ENCODE results near the gene AIFM2. TPM values are rescaled to one million over a fixed set of nuclear protein-coding genes. Genes with fewer than 3 reads are reported as not detected.

Gene AIFM2
- total and polyA plus RNA-seq, 10 donors, result 4.3 to 9.4 (median 7.4) TPM

- Histone ChIP-seq H3K36me3 (no peaks in the 10 kb centered on the region), H3K27ac (no peak overlapping the region), H3K4me3 (no peak overlapping the region), H3K9me3 (no peaks in the 10 kb centered on the region), H3K4me1 (no peaks in the 10 kb centered on the region), H3K27me3 (replicated peaks in 1 of 7) (peaks cover 0 to 3% (median 0%) of the 10 kb centered on the region in 7 donors)
- no peak for TF ChIP-seq POLR2A (IDR thresholded peaks at IDR 0.05)
- no peak for TF ChIP-seq CTCF (IDR thresholded peaks at IDR 0.05 in 8 of 11, conservative IDR thresholded peaks at IDR 0.05 in 3 of 11)
- TF ChIP-seq POLR2AphosphoS5 (IDR thresholded peaks at IDR 0.05), result no peak
- no peak for DNase-seq
- 85 to 93% (median 89%) methylated on average over 2 of the region's 2 CpGs for WGBS, 5 donors
- intact Hi-C loops (cut with DNase I; ENCODE audit: low total_unique reads), result no loop called here
Observed at GRCh38 chr10:70074165-70074564, 58.5 kb downstream of the AIFM2 start.

GRCh38 chr10:70070834-70071233 is 61.8 kb downstream of the AIFM2 start:
- no peak for DNase-seq

GRCh38 chr10:70069346-70069745 is 63.3 kb downstream of the AIFM2 start:
- 70 to 87% (median 82%) methylated on average over 5 of the region's 5 CpGs for WGBS, 5 donors
- Histone ChIP-seq H3K4me3 (no peak overlapping the region), H3K9me3 (no peaks in the 10 kb centered on the region), H3K27me3 (replicated peaks in 1 of 7) (no peaks in the 10 kb centered on the region), H3K4me1 (no peaks in the 10 kb centered on the region), H3K27ac (no peak overlapping the region), H3K36me3 (no peaks in the 10 kb centered on the region)
- TF ChIP-seq POLR2AphosphoS5 (IDR thresholded peaks at IDR 0.05) (no peak), CTCF (IDR thresholded peaks at IDR 0.05 in 8 of 11, conservative IDR thresholded peaks at IDR 0.05 in 3 of 11) (no peak), POLR2A (IDR thresholded peaks at IDR 0.05) (no peak)
- intact Hi-C loops (cut with DNase I; ENCODE audit: low total_unique reads), result no loop called here
- DNase-seq, result no peak

More at GRCh38 chr10:70070834-70071233, 61.8 kb downstream of the AIFM2 start:
- no peaks in the 10 kb centered on the region for H3K9me3 ChIP-seq
- no peaks in the 10 kb centered on the region for H3K36me3 ChIP-seq
- no peak overlapping the region for H3K4me3 ChIP-seq
- H3K27me3 ChIP-seq (replicated peaks in 1 of 7), result peaks cover 0 to 3% (median 0%) of the 10 kb centered on the region in 7 donors
- intact Hi-C loops (cut with DNase I; ENCODE audit: low total_unique reads), result no loop called here
- TF ChIP-seq POLR2AphosphoS5 (IDR thresholded peaks at IDR 0.05) (no peak), CTCF (IDR thresholded peaks at IDR 0.05 in 8 of 11, conservative IDR thresholded peaks at IDR 0.05 in 3 of 11) (no peak), POLR2A (IDR thresholded peaks at IDR 0.05) (no peak)
- 85 to 100% (median 96%) methylated on average over 11 of the region's 11 CpGs for WGBS, 5 donors
- H3K27ac ChIP-seq, result no peak overlapping the region
- no peaks in the 10 kb centered on the region for H3K4me1 ChIP-seq

- no peak for DNase-seq
- H3K27ac ChIP-seq, result no peak overlapping the region
- H3K36me3 ChIP-seq, result no peaks in the 10 kb centered on the region
- H3K27me3 ChIP-seq (replicated peaks in 1 of 7), result no peaks in the 10 kb centered on the region
- 88 to 93% (median 91%) methylated on average over 10 of the region's 10 CpGs for WGBS, 5 donors
- intact Hi-C loops (cut with DNase I; ENCODE audit: low total_unique reads), result no loop called here
- no peak for TF ChIP-seq POLR2A (IDR thresholded peaks at IDR 0.05)
- TF ChIP-seq CTCF (IDR thresholded peaks at IDR 0.05 in 8 of 11, conservative IDR thresholded peaks at IDR 0.05 in 3 of 11), result no peak
- no peak for TF ChIP-seq POLR2AphosphoS5 (IDR thresholded peaks at IDR 0.05)
- no peaks in the 10 kb centered on the region for H3K9me3 ChIP-seq
- H3K4me3 ChIP-seq, result no peak overlapping the region
- H3K4me1 ChIP-seq, result no peaks in the 10 kb centered on the region
Observed at GRCh38 chr10:70068925-70069324, 63.7 kb downstream of the AIFM2 start.
